Spleen (tissue), 11 donors: ENCODE results near the gene ORAI3. TPM values are rescaled to one million over a fixed set of nuclear protein-coding genes. Genes with fewer than 3 reads are reported as not detected.

Experiments
- DNase-seq: peaks from one replicate; pipeline ENCODE4 v3.0.0-alpha.2; 2020
- H3K27ac ChIP-seq, 8 donors: fragments of 200-600 bp; sonication (generic) in 7 of 8; 1 replicate in 4 of 8; 2 replicates in 4 of 8; pipeline versions ENCODE4 v1.5.0 to v1.8.0; 2016 to 2021; ENCODE audit warnings: inconsistent platforms in 4 of 8, mild to moderate bottlenecking in 4 of 8, moderate library complexity in 1 of 8
- H3K27me3 ChIP-seq, 7 donors: fragments of 200-600 bp; sonication (generic) in 6 of 7; replicated peaks in 1 of 7; 1 replicate in 4 of 7; 2 replicates in 3 of 7; pipeline versions ENCODE4 v1.5.0 to v1.8.0; 2016 to 2021; ENCODE audit warnings: inconsistent platforms in 3 of 7, mild to moderate bottlenecking in 1 of 7
- H3K36me3 ChIP-seq, 6 donors: fragments of 200-600 bp; sonication (generic) in 5 of 6; 1 replicate in 4 of 6; 2 replicates in 2 of 6; pipeline versions ENCODE4 v1.5.0 to v1.8.0; 2016 to 2021; ENCODE audit warnings: inconsistent platforms in 2 of 6
- H3K4me1 ChIP-seq, 6 donors: fragments of 200-600 bp; sonication (generic) in 5 of 6; 1 replicate in 3 of 6; 2 replicates in 3 of 6; pipeline versions ENCODE4 v1.5.0 to v1.8.0; 2016 to 2021; ENCODE audit warnings: inconsistent platforms in 3 of 6
- H3K4me3 ChIP-seq, 8 donors: fragments of 200-600 bp; sonication (generic) in 7 of 8; 1 replicate in 4 of 8; 2 replicates in 4 of 8; pipeline versions ENCODE4 v1.5.0 to v1.8.0; 2016 to 2021; ENCODE audit warnings: inconsistent platforms in 4 of 8, mild to moderate bottlenecking in 4 of 8, moderate library complexity in 2 of 8
- H3K9me3 ChIP-seq, 8 donors: fragments of 200-600 bp; sonication (generic) in 7 of 8; 1 replicate in 4 of 8; 2 replicates in 4 of 8; pipeline versions ENCODE4 v1.5.0 to v1.8.0; 2016 to 2021; ENCODE audit warnings: inconsistent platforms in 4 of 8
- POLR2A ChIP-seq, 3 donors: fragments of 450-650 bp; IDR thresholded peaks; one replicate each; pipeline ENCODE4 v1.5.1; 2017; ENCODE audit warnings: antibody characterized with exemption in 3 of 3, mild to moderate bottlenecking in 1 of 3
- POLR2AphosphoS5 ChIP-seq, 3 donors: sonication (generic); formaldehyde crosslinking; IDR thresholded peaks; one replicate each; pipeline ENCODE4 v1.5.1; 2017; ENCODE audit warnings: antibody characterized with exemption in 3 of 3
- WGBS, 5 donors: extraction: QIAGEN DNeasy Blood & Tissue Kit in 3 of 5; methylation state at CpG; one replicate each; pipeline versions ENCODE4 v1.1.5 to v1.1.7; 2013 to 2018; 5-methylcytosine and 5-hydroxymethylcytosine counted together
- intact Hi-C: fragments of 100-400 bp; cut with DNase I; formaldehyde crosslinking; loops from one replicate; pipeline ENCODE4 v1.15.0; 2023; ENCODE audit warnings: low total_unique reads
- polyA plus RNA-seq, 3 donors: library from polyadenylated mRNA; stranded (reverse); fragments of 200-250 nt; gene quantifications; one replicate each; pipeline ENCODE4 v1.2.1, GENCODE V29; 2013
- total RNA-seq, 7 donors: library from RNA; depleted of rRNA in 3 of 7; stranded (reverse); fragments of >200 nt in 3 of 7; fragmentation: NEBNext Ultra II Directional in 4 of 7; extraction: Animal tissue kit (Norgen Biotek cat#: 25700) in 4 of 7; gene quantifications; one replicate each; pipeline versions ENCODE4 v1.1.0 to v1.2.1, GENCODE V29; 2016 to 2021
- TF ChIP-seq, protein P1 (sequence below), 11 experiments: fragments of 200-600 bp in 7 of 11; fragments of 450-650 bp in 4 of 11; sonication (generic) in 4 of 11; IDR thresholded peaks in 8 of 11; conservative IDR thresholded peaks in 3 of 11; 1 replicate in 7 of 11; 2 replicates in 4 of 11; pipeline versions ENCODE4 v1.4.0 to v1.8.0; 2016 to 2021; ENCODE audit warnings: antibody characterized with exemption in 11 of 11, inconsistent platforms in 4 of 11, mild to moderate bottlenecking in 1 of 11
- donor health status: healthy with polysubstance abuse.
- donor health status: DM: no; HTN: no; CAD: no; lungs with moderate emphysema.
- donor health status: DM: no; HTN: no; CAD: no.
- donor health status: Bipolar disorder and iron deficiency.
- donor health status: healthy.
- donor health status: DM: no; HTN: no; CAD: no.
- donor health status: DM: yes; HTN: yes; CAD: no.

The ORAI3 gene
- total and polyA plus RNA-seq, 10 donors = 20.7 to 44.8 (median 26.3) TPM

DNA sequence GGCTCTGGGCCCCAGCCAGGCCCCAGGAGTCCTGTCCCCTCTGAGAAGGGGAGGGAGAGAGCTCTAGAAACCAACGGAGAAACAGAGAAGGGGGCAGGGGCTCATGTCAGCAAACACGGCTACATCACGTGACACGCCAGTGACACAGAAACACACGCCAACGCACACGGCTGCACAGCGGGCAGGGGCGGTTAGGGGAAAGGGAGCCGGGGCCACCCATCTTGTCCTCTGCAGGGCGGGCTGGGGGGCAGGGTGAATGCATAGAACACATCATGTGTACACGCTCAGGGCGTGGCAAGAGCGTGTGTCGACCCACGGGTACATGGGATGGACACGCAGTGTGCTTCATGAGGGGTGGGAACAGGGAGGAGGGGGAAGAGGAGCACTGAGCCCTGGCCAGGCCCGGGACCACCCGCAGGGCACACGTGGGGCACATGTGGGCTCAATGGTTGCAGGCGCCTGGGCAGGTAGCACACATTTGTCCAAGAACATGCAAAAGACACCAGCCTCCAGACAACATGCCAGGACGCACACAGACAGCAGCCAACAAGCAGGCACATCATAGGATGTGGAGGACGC is 40.7 kb downstream of the ORAI3 start:
- Histone ChIP-seq H3K4me3 (no peak overlapping the region), H3K36me3 (peaks cover 0 to 31% (median 7%) of the 10 kb centered on the region in 6 donors), H3K9me3 (no peaks in the 10 kb centered on the region), H3K4me1 (peaks cover 6 to 27% (median 20%) of the 10 kb centered on the region in 6 donors), H3K27me3 (no peaks in the 10 kb centered on the region), H3K27ac (no peak overlapping the region)
- intact Hi-C loops = loop anchor here (5.0 to 10.0 kb wide), 3 partner anchors 105 to 878 kb away; partner anchors contain the start of genes VKORC1 and ZNF843
- DNase-seq = no peak
- TF ChIP-seq, protein P1, sequence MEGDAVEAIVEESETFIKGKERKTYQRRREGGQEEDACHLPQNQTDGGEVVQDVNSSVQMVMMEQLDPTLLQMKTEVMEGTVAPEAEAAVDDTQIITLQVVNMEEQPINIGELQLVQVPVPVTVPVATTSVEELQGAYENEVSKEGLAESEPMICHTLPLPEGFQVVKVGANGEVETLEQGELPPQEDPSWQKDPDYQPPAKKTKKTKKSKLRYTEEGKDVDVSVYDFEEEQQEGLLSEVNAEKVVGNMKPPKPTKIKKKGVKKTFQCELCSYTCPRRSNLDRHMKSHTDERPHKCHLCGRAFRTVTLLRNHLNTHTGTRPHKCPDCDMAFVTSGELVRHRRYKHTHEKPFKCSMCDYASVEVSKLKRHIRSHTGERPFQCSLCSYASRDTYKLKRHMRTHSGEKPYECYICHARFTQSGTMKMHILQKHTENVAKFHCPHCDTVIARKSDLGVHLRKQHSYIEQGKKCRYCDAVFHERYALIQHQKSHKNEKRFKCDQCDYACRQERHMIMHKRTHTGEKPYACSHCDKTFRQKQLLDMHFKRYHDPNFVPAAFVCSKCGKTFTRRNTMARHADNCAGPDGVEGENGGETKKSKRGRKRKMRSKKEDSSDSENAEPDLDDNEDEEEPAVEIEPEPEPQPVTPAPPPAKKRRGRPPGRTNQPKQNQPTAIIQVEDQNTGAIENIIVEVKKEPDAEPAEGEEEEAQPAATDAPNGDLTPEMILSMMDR (IDR thresholded peaks at IDR 0.05 in 8 of 11, conservative IDR thresholded peaks at IDR 0.05 in 3 of 11) = no peak
- no peak for TF ChIP-seq POLR2A (IDR thresholded peaks at IDR 0.05)
- TF ChIP-seq POLR2AphosphoS5 (IDR thresholded peaks at IDR 0.05) = no peak
- WGBS, 5 donors = 89 to 93% (median 89%) methylated on average over 22 to 23 of the region's 23 CpGs

DNA sequence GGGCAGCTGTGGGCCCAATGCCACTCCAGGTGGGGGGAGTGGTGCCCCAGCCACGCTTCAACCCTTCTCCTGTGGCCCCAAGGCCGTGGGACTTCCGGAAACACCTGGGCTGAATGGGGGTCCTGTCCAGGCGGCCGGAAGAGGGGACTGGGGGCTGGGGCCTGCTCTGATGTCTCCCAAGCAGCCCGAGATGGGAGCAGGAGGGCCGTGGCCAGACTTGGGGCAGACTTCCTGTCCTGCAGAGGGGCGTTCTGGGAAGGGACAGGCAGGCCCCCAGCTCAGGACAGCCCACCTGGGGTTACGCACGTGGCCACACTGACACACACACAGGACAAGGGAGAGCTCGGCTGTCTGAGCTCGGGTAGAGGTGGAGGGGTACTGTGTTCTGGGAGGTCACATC is 41.2 kb downstream of the ORAI3 start:
- no peak overlapping the region for H3K27ac ChIP-seq
- intact Hi-C loops = loop anchor here (5.0 kb wide), 1 partner anchor 877 kb away; no protein-coding TSS in a partner anchor
- TF ChIP-seq POLR2A (IDR thresholded peaks at IDR 0.05) = no peak
- no peak for TF ChIP-seq POLR2AphosphoS5 (IDR thresholded peaks at IDR 0.05)
- TF ChIP-seq, protein P1 (IDR thresholded peaks at IDR 0.05 in 8 of 11, conservative IDR thresholded peaks at IDR 0.05 in 3 of 11) = no peak
- H3K36me3 ChIP-seq = peaks cover 0 to 29% (median 7%) of the 10 kb centered on the region in 6 donors
- WGBS, 5 donors = 74 to 83% (median 76%) methylated on average over 7 to 12 of the region's 12 CpGs
- no peaks in the 10 kb centered on the region for H3K9me3 ChIP-seq
- DNase-seq = no peak
- H3K4me3 ChIP-seq = no peak overlapping the region
- no peaks in the 10 kb centered on the region for H3K27me3 ChIP-seq
- H3K4me1 ChIP-seq = peaks cover under 1 to 22% (median 15%) of the 10 kb centered on the region in 6 donors

DNA sequence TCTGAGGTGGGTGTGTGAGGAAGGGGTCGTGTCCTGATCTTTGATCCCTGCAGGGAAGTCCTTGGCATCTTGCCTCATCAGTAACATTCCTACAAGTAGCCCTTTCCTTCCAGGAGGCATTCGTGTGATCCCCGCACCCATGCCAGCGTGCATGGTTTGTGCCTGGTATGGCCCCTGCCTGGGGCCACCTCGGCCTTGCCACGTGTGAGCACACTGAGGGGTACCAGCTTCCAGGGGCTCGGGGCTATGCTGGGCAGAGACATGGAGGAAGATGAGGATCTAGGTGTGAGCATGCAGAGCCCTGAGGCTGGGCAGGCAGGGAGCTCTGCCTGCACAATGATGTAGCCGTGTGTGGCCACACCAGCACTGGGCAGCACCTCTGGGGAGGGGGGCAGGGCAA is 42.2 kb downstream of the ORAI3 start:
- DNase-seq = no peak
- H3K27me3 ChIP-seq = no peaks in the 10 kb centered on the region
- H3K36me3 ChIP-seq = peaks cover 0 to 27% (median 7%) of the 10 kb centered on the region in 6 donors
- peaks cover 0 to 13% (median 7%) of the 10 kb centered on the region in 6 donors for H3K4me1 ChIP-seq
- no peak overlapping the region for H3K4me3 ChIP-seq
- intact Hi-C loops = loop anchor here (5.0 kb wide), 1 partner anchor 876 kb away; no protein-coding TSS in a partner anchor
- 69 to 81% (median 71%) methylated on average over 4 to 8 of the region's 8 CpGs for WGBS, 5 donors
- no peaks in the 10 kb centered on the region for H3K9me3 ChIP-seq
- no peak for TF ChIP-seq POLR2AphosphoS5 (IDR thresholded peaks at IDR 0.05)
- no peak for TF ChIP-seq POLR2A (IDR thresholded peaks at IDR 0.05)
- TF ChIP-seq, protein P1 (IDR thresholded peaks at IDR 0.05 in 8 of 11, conservative IDR thresholded peaks at IDR 0.05 in 3 of 11) = no peak
- H3K27ac ChIP-seq = no peak overlapping the region

DNA sequence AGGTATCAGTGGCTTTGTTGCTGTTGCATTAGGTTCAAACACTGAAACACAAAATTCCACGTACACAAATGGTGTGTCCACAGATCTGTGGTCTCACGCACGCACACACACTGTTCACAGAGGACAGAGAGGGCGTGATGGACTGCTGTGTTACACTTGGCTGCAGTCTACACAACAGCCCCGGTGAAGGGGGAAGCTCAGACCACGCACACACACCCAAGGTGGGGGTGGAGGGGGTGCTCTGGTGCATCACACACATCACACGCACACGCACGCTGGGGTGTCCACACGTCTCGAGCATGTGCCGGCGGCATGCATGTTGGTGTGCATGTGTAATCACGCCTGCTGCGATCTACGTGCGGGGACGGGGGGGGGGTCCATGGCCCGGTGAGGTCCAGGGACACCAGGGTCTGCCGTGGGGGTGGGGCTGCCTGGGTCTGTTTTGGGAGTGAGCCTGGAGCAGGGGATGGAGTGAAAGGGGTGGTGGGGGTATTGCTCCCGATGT is 43.5 kb downstream of the ORAI3 start:
- Histone ChIP-seq H3K4me3 (no peak overlapping the region), H3K27ac (no peak overlapping the region), H3K9me3 (no peaks in the 10 kb centered on the region), H3K4me1 (peaks cover 0 to 17% (median 12%) of the 10 kb centered on the region in 6 donors), H3K27me3 (peaks cover 0 to 6% (median 0%) of the 10 kb centered on the region in 7 donors), H3K36me3 (peaks cover 0 to 15% (median 7%) of the 10 kb centered on the region in 6 donors)
- DNase-seq = no peak
- TF ChIP-seq, protein P1 (IDR thresholded peaks at IDR 0.05 in 8 of 11, conservative IDR thresholded peaks at IDR 0.05 in 3 of 11) = no peak
- no peak for TF ChIP-seq POLR2A (IDR thresholded peaks at IDR 0.05)
- 80 to 89% (median 88%) methylated on average over 15 to 21 of the region's 21 CpGs for WGBS, 5 donors
- intact Hi-C loops = loop anchor here (5.0 kb wide), 1 partner anchor 875 kb away; no protein-coding TSS in a partner anchor
